Prostate gland (tissue), 2 donors: ENCODE results near the gene SLC9C1.

Source experiments
- CTCF ChIP-seq, 4 experiments: fragments of 200-600 bp in 2 of 4; fragments of 450-650 bp in 2 of 4; sonication (generic) in 2 of 4; IDR thresholded peaks; 1 replicate in 3 of 4; 2 replicates in 1 of 4; pipeline ENCODE4 v1.5.1; 2016 to 2019; ENCODE audit warnings: antibody characterized with exemption in 4 of 4, mild to moderate bottlenecking in 2 of 4, moderate library complexity in 2 of 4
- POLR2AphosphoS5 ChIP-seq: sonication (generic); formaldehyde crosslinking; IDR thresholded peaks from one replicate; pipeline ENCODE4 v1.6.1; 2017; ENCODE audit warnings: antibody characterized with exemption

- no peak for TF ChIP-seq CTCF (IDR thresholded peaks at IDR 0.05)
- TF ChIP-seq POLR2AphosphoS5 = no peak
Observed at GRCh38 chr3:112338727-112339056, 44.7 kb upstream of the SLC9C1 start.
